NCI-H748 (cell line): ENCODE results near the gene SIRT2.
"Not testable (repeated sequence)": the region's sequence is repeated elsewhere in the genome, so short reads cannot be mapped to it uniquely, and the experiment has no call there.

Source experiments
- DNase-seq: peaks from one replicate; lab custom pipeline; 2025; ENCODE audit not compliant: unreplicated experiment; lab: John Stamatoyannopoulos, UW

The SIRT2 gene

DNA sequence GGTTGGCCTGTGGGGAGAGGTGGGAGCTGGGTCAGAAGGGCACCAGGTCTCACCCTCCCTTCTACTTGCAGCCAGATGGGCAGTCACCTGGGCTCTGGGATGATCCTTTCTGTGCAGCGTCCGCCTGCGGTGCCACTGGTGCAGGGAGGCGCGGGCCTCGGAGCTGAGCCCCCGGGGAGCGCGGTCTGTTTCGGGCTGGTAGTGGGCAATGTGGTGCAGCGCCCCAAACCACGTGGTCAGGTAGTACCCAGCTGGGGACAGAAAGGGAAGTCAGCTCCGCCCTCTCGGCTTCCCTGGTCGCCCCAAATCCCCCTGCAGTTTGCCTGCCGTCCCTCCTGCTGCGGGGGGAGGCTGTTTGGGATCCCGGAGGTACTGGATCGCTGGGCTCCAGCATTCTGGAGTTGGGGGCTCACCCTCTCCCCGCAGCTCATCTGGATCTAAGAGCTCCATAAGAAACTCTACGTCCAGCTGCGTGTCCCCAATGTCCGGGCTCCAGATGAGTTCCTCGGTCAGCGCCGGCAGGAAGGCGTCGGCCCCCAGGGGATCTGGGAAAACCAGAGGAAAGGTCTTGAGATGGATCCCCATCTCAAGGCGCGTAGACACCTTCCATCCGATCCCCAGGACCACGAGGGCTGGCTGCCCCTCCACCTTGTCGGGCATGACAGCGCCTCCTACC, 30.1 kb downstream of the SIRT2 start:
- DNase-seq: no peak

DNA sequence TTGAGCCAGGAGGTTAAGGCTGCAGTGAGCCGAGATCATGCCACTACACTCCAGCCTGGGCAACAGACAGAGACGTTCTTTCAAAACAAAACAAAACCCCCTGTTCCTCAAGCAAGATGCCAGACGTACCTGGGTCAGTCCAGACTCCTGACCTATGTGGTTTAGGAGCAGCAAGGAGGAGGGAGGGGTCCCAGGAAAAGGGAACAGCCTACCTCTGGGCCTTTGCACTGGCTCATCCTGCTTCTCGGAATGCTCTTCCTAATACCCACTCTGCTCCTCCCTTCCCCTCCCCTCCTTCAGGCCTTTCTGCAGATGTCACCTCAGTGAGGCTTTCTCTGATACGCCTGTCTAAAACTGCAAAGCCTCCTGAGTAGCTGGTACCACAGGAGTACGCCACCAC, 30.9 kb downstream of the SIRT2 start:
- DNase-seq: no peak

DNA sequence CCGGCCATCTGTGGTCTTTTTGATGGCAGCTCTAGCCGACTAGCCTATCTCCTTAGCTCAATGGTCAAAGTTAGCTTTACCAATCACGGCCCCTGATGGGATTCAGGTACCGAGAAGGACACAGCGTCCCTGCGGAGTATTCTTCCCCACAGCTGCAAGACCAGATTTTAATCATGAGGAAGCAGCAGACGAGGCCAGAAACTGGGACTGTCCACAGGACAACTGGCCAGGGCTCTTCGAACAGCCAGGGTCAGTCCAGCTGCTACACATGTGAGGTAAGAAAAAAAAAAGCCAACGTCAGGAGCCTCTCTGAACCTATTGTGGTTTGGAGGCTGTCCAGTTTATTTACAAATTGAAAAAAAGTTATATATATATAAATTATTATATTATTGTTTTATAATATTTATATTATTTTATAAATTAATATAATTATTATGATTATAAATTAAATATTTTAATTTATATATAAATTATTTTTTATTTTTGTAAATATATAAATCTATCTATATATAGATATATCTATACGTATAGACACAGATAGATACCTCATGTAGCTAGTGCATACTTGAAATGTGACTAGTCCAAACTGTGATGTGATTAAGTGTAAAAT, 32.1 kb downstream of the SIRT2 start:
- no peak for DNase-seq

DNA sequence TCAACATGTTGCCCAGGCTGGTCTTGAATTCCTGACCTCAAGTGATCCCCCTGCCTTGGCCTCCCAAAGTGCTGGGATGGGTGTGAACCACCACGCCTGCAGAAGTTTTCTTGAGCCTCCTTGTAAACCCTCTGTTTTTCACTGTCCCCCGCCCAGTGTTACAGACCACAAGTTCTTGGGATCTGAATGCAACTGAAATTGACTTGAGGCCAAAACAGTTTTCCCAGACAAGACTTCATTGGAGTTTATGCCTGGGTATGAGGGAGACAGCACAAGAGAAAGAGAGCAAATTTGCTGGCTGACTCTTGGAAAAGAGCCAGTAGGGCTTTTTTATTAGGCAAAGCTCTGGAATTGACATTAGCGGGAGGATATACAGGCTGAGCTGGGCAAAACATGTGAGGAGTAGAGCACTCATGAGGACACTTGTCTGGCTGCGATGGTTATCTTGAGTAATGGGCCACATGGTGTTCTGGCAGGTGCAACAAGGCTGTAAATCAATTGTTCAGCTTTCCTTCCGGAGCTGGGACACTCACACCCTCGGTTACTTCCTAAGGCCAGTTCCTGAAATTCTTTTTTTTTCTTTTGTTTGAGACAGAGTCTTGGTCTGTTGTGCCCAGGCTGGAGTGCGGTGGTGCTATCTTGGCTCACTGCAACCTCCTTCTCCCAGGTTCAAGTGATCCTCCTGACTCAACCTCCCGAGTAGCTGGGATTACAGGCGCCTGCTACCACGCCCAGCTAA, 36.9 kb downstream of the SIRT2 start:
- peak; percentile 95 for DNase-seq

DNA sequence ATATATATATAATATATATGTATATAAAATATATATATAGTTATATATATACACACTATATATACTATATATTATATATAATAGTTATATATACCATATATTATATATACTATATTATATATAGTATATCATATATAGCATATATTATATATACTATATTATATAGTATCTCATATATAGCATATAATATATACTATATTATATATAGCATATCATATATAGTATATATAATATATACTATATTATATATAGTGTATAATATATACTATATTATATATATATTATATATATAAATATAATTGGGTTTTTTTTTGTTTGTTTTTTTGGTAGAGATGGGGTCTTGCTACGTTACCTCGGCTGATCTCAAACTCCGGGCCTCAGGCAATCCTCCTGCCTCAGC, 38.0 kb downstream of the SIRT2 start:
- DNase-seq: no peak

DNA sequence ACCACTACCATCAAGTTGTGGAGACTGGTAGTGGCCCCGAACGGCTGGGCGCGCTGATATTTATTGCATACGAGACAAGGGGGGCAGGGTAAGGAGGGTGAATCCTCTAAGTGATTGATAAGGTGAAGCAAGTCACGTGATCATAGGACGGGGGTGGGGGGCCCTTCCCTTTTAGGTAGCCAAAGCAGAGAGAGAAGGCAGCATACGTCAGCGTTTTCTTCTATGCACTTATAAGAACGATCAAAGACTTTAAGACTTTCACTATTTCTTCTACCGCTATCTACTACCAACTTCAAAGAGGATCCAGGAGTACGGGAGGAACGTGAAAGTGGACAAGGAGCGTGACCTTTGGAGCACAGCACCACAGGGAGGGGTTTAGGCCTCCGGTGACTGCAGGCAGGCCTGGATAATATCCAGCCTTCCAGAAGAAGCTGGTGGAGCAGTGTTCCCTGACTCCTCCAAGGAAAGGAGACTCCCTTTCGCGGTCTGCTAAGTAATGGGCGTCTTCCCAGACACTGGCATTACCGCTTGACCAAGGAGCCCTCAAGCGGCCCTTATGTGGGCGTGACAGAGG, 39.7 kb downstream of the SIRT2 start:
- not testable (repeated sequence) for DNase-seq

DNA sequence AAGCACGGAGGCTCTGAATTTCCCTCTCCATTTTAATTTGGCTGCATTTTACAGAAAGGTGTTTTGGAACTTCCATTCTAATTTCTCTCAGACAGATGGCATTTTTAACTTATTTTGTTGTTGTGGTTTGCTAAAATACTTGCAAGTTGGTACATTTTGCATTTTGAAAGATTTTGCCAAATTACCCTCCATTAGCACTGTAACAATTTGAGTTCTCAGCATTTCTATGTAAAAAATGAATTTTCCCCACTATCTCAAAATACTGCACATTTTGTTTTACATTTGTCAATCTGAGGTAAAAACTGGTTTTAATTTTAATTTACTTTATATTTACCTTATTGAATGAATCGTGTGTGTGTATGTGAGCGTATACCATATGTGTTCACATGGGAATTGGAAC, 42.6 kb downstream of the SIRT2 start:
- no peak for DNase-seq

DNA sequence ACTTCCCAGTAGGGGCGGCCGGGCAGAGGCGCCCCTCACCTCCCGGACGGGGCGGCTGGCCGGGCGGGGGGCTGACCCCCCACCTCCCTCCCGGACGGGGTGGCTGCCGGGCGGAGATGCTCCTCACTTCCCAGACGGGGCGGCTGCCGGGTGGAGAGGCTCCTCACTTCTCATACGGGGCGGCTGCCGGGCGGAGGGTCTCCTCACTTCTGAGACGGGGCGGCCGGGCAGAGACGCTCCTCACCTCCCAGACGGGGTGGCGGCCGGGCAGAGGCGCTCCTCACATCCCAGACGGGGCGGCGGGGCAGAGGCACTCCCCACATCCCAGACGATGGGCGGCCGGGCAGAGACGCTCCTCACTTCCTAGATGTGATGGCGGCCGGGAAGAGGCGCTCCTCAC, 43.7 kb downstream of the SIRT2 start:
- not testable (repeated sequence) for DNase-seq

DNA sequence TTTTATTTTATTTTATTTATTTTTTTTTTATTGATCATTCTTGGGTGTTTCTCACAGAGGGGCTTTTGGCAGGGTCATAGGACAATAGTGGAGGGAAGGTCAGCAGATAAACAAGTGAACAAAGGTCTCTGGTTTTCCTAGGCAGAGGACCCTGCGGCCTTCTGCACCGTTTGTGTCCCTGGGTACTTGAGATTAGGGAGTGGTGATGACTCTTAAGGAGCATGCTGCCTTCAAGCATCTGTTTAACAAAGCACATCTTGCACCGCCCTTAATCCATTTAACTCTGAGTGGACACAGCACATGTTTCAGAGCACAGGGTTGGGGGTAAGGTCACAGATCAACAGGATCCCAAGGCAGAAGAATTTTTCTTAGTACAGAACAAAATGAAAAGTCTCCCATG, 44.5 kb downstream of the SIRT2 start:
- peak; percentile 71 for DNase-seq

DNA sequence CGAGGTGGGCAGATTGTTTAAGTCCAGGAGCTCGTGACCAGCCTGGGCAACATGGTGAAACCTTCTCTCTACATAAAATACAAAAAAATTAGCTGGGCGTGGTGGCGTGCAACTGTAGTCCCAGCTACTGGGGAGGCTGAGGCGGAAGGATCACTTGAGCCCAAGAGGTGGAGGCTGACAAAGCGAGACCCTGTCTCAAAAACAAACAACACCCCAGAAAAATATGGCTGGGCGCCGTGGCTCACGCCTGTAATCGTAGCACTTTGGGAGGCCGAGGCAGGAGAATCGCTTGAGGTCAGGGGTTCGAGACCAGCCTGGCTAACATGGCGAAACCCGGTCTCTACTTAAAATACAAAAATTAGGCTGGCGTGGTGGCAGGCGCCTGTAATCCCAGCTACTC, 46.2 kb downstream of the SIRT2 start:
- no peak for DNase-seq

DNA sequence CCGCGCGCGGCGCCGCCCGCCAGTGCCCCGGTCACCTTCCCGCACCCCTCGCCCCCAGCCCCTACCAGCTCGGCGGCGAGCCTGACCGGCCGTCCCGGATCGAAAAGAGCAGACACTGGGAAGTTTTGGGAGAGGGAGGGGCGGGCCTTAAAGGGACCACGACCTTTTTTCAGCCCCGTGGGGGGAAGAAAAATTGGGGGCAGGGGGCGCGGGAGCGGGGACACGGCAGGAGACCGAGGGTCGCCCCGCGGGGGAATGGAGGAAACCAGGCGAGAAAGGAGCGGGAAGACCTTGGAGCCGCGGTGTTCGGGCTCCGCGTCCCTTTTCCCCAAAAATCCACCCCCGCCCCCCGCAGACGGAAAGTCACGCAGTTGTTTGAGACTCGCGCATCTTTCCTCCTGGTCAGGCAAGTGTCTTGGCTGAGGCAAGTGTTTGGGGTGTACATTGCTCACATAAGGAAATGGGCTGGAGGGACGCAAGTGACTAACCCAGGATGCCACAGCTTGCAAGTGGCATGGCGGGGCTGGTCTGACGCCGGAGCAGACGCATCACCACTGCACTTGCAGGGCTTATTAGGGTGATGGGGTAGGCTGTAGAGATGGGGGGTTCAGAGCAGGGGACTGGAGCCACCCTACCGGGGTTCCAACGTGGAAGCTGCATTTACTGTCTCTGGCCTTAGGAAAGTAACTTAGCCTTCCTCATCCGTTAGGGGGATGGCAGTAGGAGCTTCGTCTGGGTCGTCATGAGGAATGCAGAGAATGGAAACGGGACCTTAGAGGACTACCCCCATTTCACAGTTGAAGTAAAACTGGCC, 47.0 kb downstream of the SIRT2 start:
- peak; percentile 63 for DNase-seq

DNA sequence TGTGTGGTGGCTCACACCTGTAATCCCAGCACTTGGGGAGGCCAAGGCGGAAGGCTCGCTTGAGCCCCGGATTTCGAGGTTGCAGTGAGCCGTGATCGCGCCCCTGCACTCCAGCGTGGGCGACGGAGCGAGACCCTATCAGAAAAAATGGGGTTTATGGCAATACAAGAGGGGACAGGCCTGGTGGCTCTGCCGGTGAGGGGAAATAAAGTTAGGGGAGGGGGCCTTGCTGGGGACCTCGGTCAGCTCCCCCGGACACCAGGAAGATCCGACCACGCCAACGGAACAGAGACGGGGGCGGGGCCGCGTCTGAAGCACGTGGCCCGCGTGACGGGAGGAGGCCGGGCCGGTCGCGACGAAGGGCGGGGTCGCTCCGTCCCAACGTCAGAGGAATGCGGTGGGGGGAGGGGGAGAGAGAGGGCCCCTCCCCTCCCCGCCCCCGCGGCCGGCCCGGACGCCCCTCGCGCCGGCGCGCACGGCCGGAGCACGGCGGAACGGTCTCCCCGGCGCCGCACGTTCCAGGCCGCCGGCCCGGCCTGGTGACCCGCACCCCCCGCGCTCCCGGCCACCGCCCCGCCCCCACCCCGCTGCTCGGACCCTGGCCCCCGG, 47.7 kb downstream of the SIRT2 start:
- peak; percentile 95 for DNase-seq

DNA sequence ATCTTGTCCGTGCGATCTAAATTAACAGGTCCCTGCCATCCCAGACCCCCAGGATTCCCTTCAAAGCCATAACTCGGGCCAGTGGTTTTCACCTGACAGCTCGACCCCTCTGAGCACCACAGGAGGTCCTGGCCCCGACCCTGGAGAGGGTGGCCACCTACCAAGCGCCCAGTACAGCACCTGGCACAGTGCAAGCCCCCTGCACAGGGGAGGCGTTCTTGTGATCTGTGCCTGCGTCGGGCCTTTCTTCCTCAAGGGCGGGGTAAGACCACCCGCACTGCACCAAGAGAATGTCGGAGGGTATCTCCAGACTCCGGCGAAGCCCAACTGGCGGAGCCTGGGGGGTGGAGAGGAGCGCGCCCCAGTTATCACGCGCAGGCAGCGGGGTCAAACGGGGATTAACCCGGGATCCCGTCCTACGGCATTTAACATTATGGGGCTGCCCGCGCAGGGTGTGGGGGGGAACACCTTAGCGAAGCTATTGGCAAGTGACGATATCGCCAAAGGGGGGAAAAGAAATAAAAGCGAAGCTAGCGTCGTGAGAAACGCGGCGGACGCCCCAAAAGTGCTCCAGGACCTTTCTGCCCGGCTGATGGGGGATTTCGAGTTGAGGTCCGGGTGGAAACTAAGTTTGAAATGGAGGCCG, 48.3 kb downstream of the SIRT2 start:
- no peak for DNase-seq

DNA sequence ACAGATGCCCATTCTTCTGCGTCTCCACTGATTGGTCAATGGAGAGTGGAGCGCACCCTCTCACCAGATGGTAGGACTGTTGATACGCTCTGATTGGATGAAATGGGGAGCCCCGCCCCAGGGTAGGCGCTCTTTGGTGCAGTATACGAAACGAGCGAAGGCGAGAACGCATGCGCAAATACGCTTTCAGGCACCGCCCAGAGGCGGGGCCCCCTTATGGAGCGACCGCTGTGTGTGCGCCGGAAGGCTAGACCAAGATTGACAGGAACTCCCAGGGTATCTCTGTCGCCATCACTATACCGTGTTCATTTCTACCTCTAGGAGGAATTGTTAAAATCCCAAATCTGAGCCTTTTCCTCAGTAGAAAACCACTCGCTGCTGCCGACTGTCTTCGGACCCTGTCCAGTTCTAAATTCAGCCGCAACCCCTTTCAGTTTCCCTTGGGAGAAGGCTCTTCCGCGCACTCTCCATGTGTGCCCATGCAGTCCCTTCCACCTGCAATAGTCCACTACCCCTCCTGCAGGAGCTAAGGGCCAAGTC, 48.9 kb downstream of the SIRT2 start:
- DNase-seq: peak; percentile 89

DNA sequence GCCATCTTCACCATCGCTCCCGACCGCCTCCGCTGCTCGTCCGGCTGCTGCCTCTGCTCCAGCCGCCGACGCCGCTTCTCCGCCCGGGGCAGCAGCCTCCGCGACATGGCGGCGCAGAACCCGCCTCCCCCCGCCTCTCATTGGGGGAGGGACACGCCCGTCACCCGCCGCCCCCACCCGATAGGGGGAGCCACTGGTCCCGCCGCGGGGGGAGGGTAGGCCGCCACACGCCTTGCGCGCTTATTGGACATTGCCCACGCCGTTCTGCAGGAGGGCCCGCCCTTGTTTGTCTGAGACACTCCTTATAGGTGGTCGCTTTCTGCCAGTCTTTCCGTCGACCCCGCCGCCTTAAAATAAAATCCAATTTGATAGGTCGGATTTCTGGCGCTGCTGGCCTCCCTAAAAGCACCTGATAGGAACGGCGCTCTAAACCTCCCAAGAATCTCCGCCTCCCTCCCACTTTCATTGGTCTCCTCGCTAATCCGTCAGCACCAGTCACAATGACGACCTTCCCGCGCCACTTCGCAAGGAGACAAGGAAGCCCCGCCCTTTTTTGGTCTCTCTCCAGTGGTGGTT, 49.5 kb downstream of the SIRT2 start, which contains the start of gene HNRNPL:
Gene HNRNPL, minus strand, starts transcription at position 127 of the 576 bp plus-strand sequence. Its CDS starts 20 bp downstream, at position 107.
- peak; percentile 100 for DNase-seq

DNA sequence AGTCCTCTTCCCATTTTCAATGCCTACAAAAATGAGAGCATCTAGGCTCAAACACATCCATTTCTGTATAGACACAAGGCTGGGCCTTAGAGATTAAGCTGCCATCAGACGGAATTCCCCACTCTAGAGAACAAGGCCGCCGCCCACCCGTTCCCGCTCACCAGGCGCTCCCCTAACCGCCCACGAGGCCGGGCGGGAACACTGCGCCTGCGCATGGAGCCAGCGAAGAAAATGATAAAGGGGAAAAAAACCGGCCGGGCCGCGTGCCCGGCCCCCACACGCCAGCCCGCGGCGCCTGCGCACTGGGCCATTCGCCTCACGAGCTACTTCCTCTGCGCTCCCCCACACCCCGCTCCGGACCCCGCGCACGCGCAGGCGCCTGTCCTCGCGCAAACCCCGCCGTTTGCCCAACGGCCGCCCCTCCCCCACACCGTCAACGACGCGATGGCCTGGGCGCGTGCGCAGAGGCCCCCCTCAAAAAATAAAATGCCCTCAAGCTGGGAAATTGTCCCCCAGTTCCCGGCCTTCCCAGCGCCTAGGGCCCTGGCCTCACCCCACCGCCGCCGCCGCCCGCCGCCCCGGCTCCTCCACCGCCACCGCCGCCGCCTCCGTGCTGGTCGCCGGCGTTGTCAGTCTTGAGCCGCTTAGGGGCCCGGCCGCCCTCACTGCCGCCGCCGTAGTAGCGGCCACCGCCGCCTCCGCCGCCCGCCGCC, 50.1 kb downstream of the SIRT2 start:
- DNase-seq: peak; percentile 98

DNA sequence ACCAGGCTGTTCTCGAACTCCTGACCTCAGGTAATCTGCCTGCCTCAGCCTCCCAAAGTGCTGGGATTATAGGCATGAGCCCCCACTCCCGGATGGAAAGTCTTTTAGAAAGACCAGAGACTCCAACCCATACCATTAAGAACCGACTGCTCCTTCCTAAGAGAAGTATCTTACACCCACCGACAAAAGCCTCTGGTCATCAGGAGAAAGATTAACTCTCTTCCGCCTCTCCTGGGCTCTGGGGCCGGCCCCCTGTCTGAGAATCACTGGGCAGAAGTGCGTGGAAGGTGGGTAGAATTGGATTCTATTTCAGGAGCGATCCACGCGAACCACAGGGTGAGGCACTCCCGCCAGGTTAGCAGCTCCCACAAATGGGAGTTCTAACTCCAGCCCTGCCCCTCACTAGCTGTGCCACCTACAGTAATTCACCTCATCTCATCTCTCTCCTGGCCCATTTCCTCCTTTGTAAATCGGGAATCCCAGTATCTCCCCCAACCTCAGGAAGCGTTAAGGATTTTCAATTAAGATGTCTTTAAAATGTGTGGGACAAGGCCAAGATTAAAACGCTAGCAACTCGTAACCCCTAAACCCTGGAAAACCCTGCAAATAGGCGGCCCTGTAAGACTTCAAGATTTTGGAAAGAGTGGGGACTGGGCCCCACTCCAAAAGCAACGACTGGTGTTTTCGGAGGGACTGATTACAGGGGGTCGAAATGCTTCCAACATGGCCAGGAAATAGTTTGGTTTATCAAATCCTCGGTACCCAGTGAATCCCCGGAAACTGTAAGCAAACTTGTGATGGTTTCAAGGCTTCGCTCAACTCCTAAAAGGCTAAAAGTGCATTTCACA, 50.9 kb downstream of the SIRT2 start:
- DNase-seq: no peak

DNA sequence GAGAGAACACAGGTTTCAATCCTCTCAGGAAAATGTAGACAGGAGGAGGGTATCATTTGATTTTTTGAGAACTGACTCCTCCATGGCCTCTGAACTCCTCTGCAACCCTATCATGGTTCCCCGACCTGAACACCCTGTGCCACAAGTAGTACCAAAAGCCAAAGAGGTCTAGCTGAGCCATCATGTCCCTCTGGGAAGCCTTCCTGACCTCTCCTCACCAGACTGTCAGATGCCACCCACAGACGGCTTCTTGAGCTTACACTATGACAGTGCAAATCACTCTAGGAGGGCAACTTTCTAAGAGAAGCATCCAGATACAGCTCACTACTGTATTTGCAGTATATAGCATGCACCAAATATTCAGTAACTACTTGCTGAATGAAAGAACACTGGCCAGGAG, 53.3 kb downstream of the SIRT2 start:
- no peak for DNase-seq
